GM12878 (cell line): ENCODE data around the gene PRPSAP1. TPM values are rescaled to one million over a fixed set of nuclear protein-coding genes. Genes with fewer than 3 reads are reported as not detected.
A peak's percentile ranks its signal among the peaks of the same experiment; 100 is the strongest.

Experiments
- BRCA1 ChIP-seq: IDR thresholded peaks from 2 replicates; pipeline ENCODE4 v1.6.1; 2011; ENCODE audit warnings: low read depth, low read length, improper control_type of control experiment
- CBX3 ChIP-seq: fragments of 200-600 bp; sonication (generic); IDR thresholded peaks from 2 replicates; pipeline ENCODE4 v1.6.1; 2016; ENCODE audit warnings: low read depth, borderline replicate concordance
- CREB1 ChIP-seq: IDR thresholded peaks from 2 replicates; pipeline ENCODE4 v1.6.1; 2012; ENCODE audit warnings: low read depth, mild to moderate bottlenecking, inconsistent platforms
- CREM ChIP-seq: IDR thresholded peaks from 2 replicates; pipeline ENCODE4 v1.6.1; 2014; ENCODE audit warnings: antibody characterized with exemption, low read depth
- EZH2 ChIP-seq: IDR thresholded peaks from 2 replicates; pipeline ENCODE4 v1.6.1; 2012; ENCODE audit warnings: low read depth, mild to moderate bottlenecking, control low read depth, inconsistent platforms, low read length, borderline replicate concordance; ENCODE audit not compliant: control insufficient read depth
- KLF5 ChIP-seq: fragments of 450-650 bp; IDR thresholded peaks from 2 replicates; pipeline ENCODE4 v1.6.1; 2014; ENCODE audit warnings: mild to moderate bottlenecking; ENCODE audit not compliant: partially characterized antibody
- MEF2B ChIP-seq: fragments of 450-650 bp; IDR thresholded peaks from 2 replicates; pipeline ENCODE4 v1.6.1; 2018; ENCODE audit warnings: mild to moderate bottlenecking, moderate library complexity; ENCODE audit not compliant: partially characterized antibody, poor library complexity, severe bottlenecking
- MTA2 ChIP-seq: fragments of 450-650 bp; IDR thresholded peaks from 2 replicates; pipeline ENCODE4 v1.6.1; 2016; ENCODE audit warnings: low read depth, mild to moderate bottlenecking, moderate library complexity
- NRF1 ChIP-seq: conservative IDR thresholded peaks from 2 replicates; pipeline ENCODE4 v1.6.1; 2011; ENCODE audit warnings: mild to moderate bottlenecking, low read depth, low read length, improper control_type of control experiment
- PAX5 ChIP-seq: IDR thresholded peaks from 2 replicates; pipeline ENCODE4 v1.6.1; 2011; ENCODE audit warnings: low read depth, low read length, borderline replicate concordance
- POLR2AphosphoS2 ChIP-seq: IDR thresholded peaks from 2 replicates; pipeline ENCODE4 v1.6.1; 2011; ENCODE audit warnings: low read depth, mild to moderate bottlenecking, low read length, improper control_type of control experiment, moderate library complexity
- SMAD1 ChIP-seq: fragments of 450-650 bp; IDR thresholded peaks from 2 replicates; pipeline ENCODE4 v1.6.1; 2018; ENCODE audit warnings: mild to moderate bottlenecking, low read depth; ENCODE audit not compliant: partially characterized antibody
- TCF12 ChIP-seq: IDR thresholded peaks from 2 replicates; pipeline ENCODE4 v1.6.1; 2011; ENCODE audit warnings: low read depth, mild to moderate bottlenecking, low read length
- YBX1 ChIP-seq: fragments of 450-650 bp; IDR thresholded peaks from 2 replicates; pipeline ENCODE4 v1.6.1; 2016; ENCODE audit warnings: antibody characterized with exemption
- polyA plus RNA-seq, 11 experiments: library from polyadenylated mRNA; depleted of rRNA in 4 of 11; unstranded in 6 of 11; stranded (reverse) in 5 of 11; fragments of >200 nt; fragmentation: Nextera tagmentation in 4 of 11; fragmentation: Illumina TruSeq in 1 of 11; extraction: Ambion mirVana in 4 of 11; extraction: Trizol in 1 of 11; gene quantifications; 1 replicate in 1 of 11; 2 replicates in 10 of 11; pipeline versions ENCODE4 v1.2.1 to v1.2.3, GENCODE V29; 2011 to 2016; ENCODE audit warnings: inconsistent platforms in 2 of 11, missing spikeins in 2 of 11, low read depth in 1 of 11
- total RNA-seq, 4 experiments: library from RNA; depleted of rRNA in 3 of 4; stranded (reverse); fragments of >200 nt in 3 of 4; fragmentation: Illumina TruSeq in 1 of 4; extraction: Trizol in 1 of 4; gene quantifications; 2 replicates each; pipeline versions ENCODE4 v1.2.1 to v1.2.3, GENCODE V29; 2013 to 2021
- TF ChIP-seq, protein P1 (sequence below): fragments of 150-350 bp; IDR thresholded peaks from 2 replicates; pipeline ENCODE4 v1.6.1; 2016; ENCODE audit warnings: low read depth, low read length
- TF ChIP-seq, protein P2 (sequence below): fragments of 450-650 bp; IDR thresholded peaks from 2 replicates; pipeline ENCODE4 v1.6.1; 2018; ENCODE audit warnings: mild to moderate bottlenecking, low read depth, moderate library complexity; ENCODE audit not compliant: partially characterized antibody
- TF ChIP-seq, protein P3 (sequence below): IDR thresholded peaks from 2 replicates; pipeline ENCODE4 v1.6.1; 2012; ENCODE audit warnings: low read depth, low read length, improper control_type of control experiment
- TF ChIP-seq, protein P4 (sequence below): fragments of 450-650 bp; IDR thresholded peaks from 2 replicates; pipeline ENCODE4 v1.6.1; 2016; ENCODE audit warnings: mild to moderate bottlenecking
- TF ChIP-seq, protein P5 (sequence below): fragments of 450-650 bp; conservative IDR thresholded peaks from 2 replicates; pipeline ENCODE4 v1.6.1; 2017; ENCODE audit warnings: mild to moderate bottlenecking, moderate library complexity

The PRPSAP1 gene
- total and polyA plus RNA-seq, 10 of the 15 experiments (the other 5 are each of a cell fraction or from before 2014, with no cell fraction given): 15.8 to 84.2 (median 44.2) TPM

DNA sequence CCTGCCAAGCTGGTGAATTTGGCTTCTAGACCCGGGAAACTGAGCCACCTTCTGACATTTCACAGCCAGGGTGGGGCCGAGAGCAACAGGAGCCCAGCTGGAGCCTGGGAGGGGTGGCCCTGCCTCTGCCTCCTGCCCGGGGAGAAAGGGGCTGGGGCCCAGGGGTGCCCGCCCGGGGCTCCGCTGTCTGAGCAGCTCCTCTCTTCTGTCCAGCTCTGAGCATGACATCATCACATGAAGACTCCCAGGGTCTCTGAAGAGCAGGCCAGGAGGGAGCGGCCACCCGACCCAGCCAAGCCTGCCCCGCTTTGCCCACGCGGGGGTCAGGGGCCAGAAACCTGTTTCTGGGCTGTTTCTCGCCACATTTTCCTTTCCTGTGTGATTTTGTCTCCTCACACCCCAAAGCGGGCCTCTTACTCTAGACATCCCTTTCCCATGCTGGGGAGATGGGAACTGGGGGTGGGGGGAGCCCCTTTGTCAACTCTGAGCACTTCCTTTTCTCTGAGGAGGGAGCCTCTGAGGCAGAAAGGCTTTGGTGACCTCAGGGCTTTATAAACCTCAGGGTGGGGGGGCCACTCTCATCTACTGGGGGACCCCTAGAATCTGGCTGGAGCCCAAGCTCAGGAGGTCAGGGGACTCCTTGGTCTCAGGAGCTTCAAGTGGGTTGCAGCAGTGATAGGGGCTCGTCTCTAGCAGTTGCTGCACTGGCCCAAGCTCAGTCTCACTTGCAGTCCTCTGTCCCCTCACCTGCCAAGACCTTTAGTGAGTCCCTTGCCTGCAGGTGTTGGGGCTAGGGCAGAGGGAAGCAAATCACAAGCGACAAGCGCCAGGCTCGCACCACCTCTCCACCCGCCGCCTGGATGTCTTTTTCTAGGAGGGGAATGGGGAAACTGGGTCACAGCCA is 80.9 kb downstream of the PRPSAP1 start (continued):
- TF ChIP-seq PAX5 (no peak), MTA2 (peak; percentile 25), CREM (peak; percentile 71; the same call in 1 of the 2 replicates), TCF12 (0 out of 2 replicates have a peak, but pooled peaks have one; percentile 28), POLR2AphosphoS2 (no peak), MEF2B (no peak), NRF1 (no peak), KLF5 (no peak), CBX3 (no peak), SMAD1 (no peak), CREB1 (no peak), YBX1 (no peak), EZH2 (no peak), BRCA1 (no peak)
- TF ChIP-seq, protein P1, sequence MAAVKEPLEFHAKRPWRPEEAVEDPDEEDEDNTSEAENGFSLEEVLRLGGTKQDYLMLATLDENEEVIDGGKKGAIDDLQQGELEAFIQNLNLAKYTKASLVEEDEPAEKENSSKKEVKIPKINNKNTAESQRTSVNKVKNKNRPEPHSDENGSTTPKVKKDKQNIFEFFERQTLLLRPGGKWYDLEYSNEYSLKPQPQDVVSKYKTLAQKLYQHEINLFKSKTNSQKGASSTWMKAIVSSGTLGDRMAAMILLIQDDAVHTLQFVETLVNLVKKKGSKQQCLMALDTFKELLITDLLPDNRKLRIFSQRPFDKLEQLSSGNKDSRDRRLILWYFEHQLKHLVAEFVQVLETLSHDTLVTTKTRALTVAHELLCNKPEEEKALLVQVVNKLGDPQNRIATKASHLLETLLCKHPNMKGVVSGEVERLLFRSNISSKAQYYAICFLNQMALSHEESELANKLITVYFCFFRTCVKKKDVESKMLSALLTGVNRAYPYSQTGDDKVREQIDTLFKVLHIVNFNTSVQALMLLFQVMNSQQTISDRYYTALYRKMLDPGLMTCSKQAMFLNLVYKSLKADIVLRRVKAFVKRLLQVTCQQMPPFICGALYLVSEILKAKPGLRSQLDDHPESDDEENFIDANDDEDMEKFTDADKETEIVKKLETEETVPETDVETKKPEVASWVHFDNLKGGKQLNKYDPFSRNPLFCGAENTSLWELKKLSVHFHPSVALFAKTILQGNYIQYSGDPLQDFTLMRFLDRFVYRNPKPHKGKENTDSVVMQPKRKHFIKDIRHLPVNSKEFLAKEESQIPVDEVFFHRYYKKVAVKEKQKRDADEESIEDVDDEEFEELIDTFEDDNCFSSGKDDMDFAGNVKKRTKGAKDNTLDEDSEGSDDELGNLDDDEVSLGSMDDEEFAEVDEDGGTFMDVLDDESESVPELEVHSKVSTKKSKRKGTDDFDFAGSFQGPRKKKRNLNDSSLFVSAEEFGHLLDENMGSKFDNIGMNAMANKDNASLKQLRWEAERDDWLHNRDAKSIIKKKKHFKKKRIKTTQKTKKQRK: no peak
- TF ChIP-seq, protein P2, sequence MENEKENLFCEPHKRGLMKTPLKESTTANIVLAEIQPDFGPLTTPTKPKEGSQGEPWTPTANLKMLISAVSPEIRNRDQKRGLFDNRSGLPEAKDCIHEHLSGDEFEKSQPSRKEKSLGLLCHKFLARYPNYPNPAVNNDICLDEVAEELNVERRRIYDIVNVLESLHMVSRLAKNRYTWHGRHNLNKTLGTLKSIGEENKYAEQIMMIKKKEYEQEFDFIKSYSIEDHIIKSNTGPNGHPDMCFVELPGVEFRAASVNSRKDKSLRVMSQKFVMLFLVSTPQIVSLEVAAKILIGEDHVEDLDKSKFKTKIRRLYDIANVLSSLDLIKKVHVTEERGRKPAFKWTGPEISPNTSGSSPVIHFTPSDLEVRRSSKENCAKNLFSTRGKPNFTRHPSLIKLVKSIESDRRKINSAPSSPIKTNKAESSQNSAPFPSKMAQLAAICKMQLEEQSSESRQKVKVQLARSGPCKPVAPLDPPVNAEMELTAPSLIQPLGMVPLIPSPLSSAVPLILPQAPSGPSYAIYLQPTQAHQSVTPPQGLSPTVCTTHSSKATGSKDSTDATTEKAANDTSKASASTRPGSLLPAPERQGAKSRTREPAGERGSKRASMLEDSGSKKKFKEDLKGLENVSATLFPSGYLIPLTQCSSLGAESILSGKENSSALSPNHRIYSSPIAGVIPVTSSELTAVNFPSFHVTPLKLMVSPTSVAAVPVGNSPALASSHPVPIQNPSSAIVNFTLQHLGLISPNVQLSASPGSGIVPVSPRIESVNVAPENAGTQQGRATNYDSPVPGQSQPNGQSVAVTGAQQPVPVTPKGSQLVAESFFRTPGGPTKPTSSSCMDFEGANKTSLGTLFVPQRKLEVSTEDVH: no peak
- TF ChIP-seq, protein P3, sequence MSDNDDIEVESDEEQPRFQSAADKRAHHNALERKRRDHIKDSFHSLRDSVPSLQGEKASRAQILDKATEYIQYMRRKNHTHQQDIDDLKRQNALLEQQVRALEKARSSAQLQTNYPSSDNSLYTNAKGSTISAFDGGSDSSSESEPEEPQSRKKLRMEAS: no peak; the same call in 1 of the 2 replicates
- TF ChIP-seq, protein P4, sequence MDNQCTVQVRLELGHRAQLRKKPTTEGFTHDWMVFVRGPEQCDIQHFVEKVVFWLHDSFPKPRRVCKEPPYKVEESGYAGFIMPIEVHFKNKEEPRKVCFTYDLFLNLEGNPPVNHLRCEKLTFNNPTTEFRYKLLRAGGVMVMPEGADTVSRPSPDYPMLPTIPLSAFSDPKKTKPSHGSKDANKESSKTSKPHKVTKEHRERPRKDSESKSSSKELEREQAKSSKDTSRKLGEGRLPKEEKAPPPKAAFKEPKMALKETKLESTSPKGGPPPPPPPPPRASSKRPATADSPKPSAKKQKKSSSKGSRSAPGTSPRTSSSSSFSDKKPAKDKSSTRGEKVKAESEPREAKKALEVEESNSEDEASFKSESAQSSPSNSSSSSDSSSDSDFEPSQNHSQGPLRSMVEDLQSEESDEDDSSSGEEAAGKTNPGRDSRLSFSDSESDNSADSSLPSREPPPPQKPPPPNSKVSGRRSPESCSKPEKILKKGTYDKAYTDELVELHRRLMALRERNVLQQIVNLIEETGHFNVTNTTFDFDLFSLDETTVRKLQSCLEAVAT: no peak
- TF ChIP-seq, protein P5, sequence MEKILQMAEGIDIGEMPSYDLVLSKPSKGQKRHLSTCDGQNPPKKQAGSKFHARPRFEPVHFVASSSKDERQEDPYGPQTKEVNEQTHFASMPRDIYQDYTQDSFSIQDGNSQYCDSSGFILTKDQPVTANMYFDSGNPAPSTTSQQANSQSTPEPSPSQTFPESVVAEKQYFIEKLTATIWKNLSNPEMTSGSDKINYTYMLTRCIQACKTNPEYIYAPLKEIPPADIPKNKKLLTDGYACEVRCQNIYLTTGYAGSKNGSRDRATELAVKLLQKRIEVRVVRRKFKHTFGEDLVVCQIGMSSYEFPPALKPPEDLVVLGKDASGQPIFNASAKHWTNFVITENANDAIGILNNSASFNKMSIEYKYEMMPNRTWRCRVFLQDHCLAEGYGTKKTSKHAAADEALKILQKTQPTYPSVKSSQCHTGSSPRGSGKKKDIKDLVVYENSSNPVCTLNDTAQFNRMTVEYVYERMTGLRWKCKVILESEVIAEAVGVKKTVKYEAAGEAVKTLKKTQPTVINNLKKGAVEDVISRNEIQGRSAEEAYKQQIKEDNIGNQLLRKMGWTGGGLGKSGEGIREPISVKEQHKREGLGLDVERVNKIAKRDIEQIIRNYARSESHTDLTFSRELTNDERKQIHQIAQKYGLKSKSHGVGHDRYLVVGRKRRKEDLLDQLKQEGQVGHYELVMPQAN: no peak
